ENCODE measurements around the gene SORCS1.

DNA sequence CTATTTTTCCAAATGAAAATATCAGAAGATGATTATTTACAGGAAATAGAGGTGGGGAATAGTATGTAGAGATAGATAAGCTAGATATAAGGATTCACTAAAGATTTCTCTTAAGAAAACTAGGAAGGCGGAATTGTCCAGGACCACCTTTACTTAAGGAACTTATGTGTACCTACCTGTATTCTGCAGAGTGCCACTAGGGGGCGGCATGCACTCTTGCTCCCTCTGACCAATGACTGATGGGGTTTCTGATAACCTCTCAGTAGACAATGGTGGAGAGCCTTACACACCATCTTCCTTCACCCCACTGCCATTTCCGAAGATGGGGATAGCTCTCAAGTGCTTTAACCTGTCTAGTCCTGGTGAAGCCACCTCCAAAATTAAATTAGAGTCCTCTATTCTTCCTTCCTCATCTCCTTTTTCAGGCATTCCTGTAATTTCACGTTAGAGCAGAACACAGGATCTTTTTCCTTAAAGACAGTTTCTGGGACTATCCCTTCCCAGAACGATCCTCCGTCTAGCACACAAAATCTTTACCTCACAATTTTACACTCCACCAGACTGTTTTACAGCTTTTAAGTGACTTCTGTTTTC is 453.1 kb downstream of the SORCS1 start:
- TF ChIP-seq CTCF (IDR thresholded peaks at IDR 0.05), result peak; percentile 73
- TF ChIP-seq EZH2 (IDR thresholded peaks at IDR 0.05; ENCODE audit: borderline replicate concordance, insufficient read depth, low read depth, low read length, poor library complexity, severe bottlenecking), result no peak
